Measurements from ENCODE around the gene MBNL1.

MBNL1 gene

GRCh38 chr3:152382312-152383135 lies 113.8 kb downstream of the MBNL1 start:
- H3K18ac ChIP-seq (ENCODE audit: low read length): no peak overlapping the region
- no peak overlapping the region for H2AK5ac ChIP-seq (ENCODE audit: low read length)
- H3K4ac ChIP-seq (ENCODE audit: low read depth, low read length): no peak overlapping the region
- no peak overlapping the region for H2AFZ ChIP-seq (ENCODE audit: insufficient read depth, low read length, poor library complexity)
- WGBS (ENCODE audit: extremely low coverage, insufficient coverage, insufficient read length): no CpG with 5 or more reads among the region's 9 CpGs
- H2BK120ac ChIP-seq (ENCODE audit: insufficient read depth, low read length, poor library complexity): no peak overlapping the region
- H4K12ac ChIP-seq (ENCODE audit: low read depth, low read length): no peak overlapping the region
- H3K27ac ChIP-seq (ENCODE audit: low read depth, low read length): no peak overlapping the region
- no peaks in the 10 kb centered on the region for H3K79me1 ChIP-seq (ENCODE audit: low read length)
- H3K9ac ChIP-seq (ENCODE audit: low read length): no peak overlapping the region
- no peaks in the 10 kb centered on the region for H3K79me2 ChIP-seq (ENCODE audit: control insufficient read depth, insufficient read depth, low read length, poor library complexity)
- H3K4me2 ChIP-seq (ENCODE audit: low read length): no peak overlapping the region
- H2BK12ac ChIP-seq (ENCODE audit: low read length): no peak overlapping the region
- H3K4me1 ChIP-seq (ENCODE audit: control insufficient read depth in 1 of 2, insufficient read depth in 2 of 2, low read length in 2 of 2): no peaks in the 10 kb centered on the region
- no peak overlapping the region for H3K14ac ChIP-seq (ENCODE audit: low read length)
- H3K23ac ChIP-seq (ENCODE audit: low read length): no peak overlapping the region
- H3K9me3 ChIP-seq (ENCODE audit: insufficient read depth, low read depth, low read length): no peaks in the 10 kb centered on the region
- H4K8ac ChIP-seq (ENCODE audit: low read depth, low read length): no peak overlapping the region
- no peaks in the 10 kb centered on the region for H3K27me3 ChIP-seq (ENCODE audit: insufficient read depth, low read length)
- DNase-seq: peak in 1 of 2 donors; percentile 10
- H4K91ac ChIP-seq (ENCODE audit: low read depth, low read length): no peak overlapping the region
- no peak overlapping the region for H3K4me3 ChIP-seq (ENCODE audit: low read depth, low read length)
- H3K36me3 ChIP-seq (ENCODE audit: control insufficient read depth in 1 of 2, insufficient read depth in 2 of 2, low read length in 2 of 2): no peaks in the 10 kb centered on the region
- no peak overlapping the region for H2BK5ac ChIP-seq (ENCODE audit: low read depth, low read length, poor library complexity)

- H3K27ac ChIP-seq (ENCODE audit: low read depth, low read length): no peak overlapping the region
- H3K18ac ChIP-seq (ENCODE audit: low read length): no peak overlapping the region
- no peak overlapping the region for H2BK12ac ChIP-seq (ENCODE audit: low read length)
- H3K4me1 ChIP-seq (ENCODE audit: control insufficient read depth in 1 of 2, insufficient read depth in 2 of 2, low read length in 2 of 2): no peaks in the 10 kb centered on the region
- no peaks in the 10 kb centered on the region for H3K27me3 ChIP-seq (ENCODE audit: insufficient read depth, low read length)
- H2BK120ac ChIP-seq (ENCODE audit: insufficient read depth, low read length, poor library complexity): no peak overlapping the region
- no peaks in the 10 kb centered on the region for H3K36me3 ChIP-seq (ENCODE audit: control insufficient read depth in 1 of 2, insufficient read depth in 2 of 2, low read length in 2 of 2)
- no peak overlapping the region for H3K23ac ChIP-seq (ENCODE audit: low read length)
- no peak overlapping the region for H2AFZ ChIP-seq (ENCODE audit: insufficient read depth, low read length, poor library complexity)
- no peaks in the 10 kb centered on the region for H3K79me2 ChIP-seq (ENCODE audit: control insufficient read depth, insufficient read depth, low read length, poor library complexity)
- H3K79me1 ChIP-seq (ENCODE audit: low read length): no peaks in the 10 kb centered on the region
- H3K14ac ChIP-seq (ENCODE audit: low read length): no peak overlapping the region
- no peaks in the 10 kb centered on the region for H3K9me3 ChIP-seq (ENCODE audit: insufficient read depth, low read depth, low read length)
- H2BK5ac ChIP-seq (ENCODE audit: low read depth, low read length, poor library complexity): no peak overlapping the region
- no peak overlapping the region for H3K4me2 ChIP-seq (ENCODE audit: low read length)
- no peak overlapping the region for H3K9ac ChIP-seq (ENCODE audit: low read length)
- no peak overlapping the region for H4K91ac ChIP-seq (ENCODE audit: low read depth, low read length)
- H2AK5ac ChIP-seq (ENCODE audit: low read length): no peak overlapping the region
- no peak overlapping the region for H4K8ac ChIP-seq (ENCODE audit: low read depth, low read length)
- WGBS (ENCODE audit: extremely low coverage, insufficient coverage, insufficient read length): no CpG with 5 or more reads among the region's 1 CpG
- no peak for DNase-seq
- H3K4me3 ChIP-seq (ENCODE audit: low read depth, low read length): no peak overlapping the region
- H4K12ac ChIP-seq (ENCODE audit: low read depth, low read length): no peak overlapping the region
- no peak overlapping the region for H3K4ac ChIP-seq (ENCODE audit: low read depth, low read length)
Measured at GRCh38 chr3:152383136-152383606, 114.4 kb downstream of the MBNL1 start.

- H3K9me3 ChIP-seq (ENCODE audit: insufficient read depth, low read depth, low read length): no peaks in the 10 kb centered on the region
- no peak overlapping the region for H3K14ac ChIP-seq (ENCODE audit: low read length)
- peak in 1 of 2 donors; percentile 26 for DNase-seq
- no peak overlapping the region for H2BK5ac ChIP-seq (ENCODE audit: low read depth, low read length, poor library complexity)
- H4K12ac ChIP-seq (ENCODE audit: low read depth, low read length): no peak overlapping the region
- H2BK12ac ChIP-seq (ENCODE audit: low read length): no peak overlapping the region
- no peaks in the 10 kb centered on the region for H3K27me3 ChIP-seq (ENCODE audit: insufficient read depth, low read length)
- no peaks in the 10 kb centered on the region for H3K79me1 ChIP-seq (ENCODE audit: low read length)
- H3K4me2 ChIP-seq (ENCODE audit: low read length): no peak overlapping the region
- H3K4ac ChIP-seq (ENCODE audit: low read depth, low read length): no peak overlapping the region
- H3K36me3 ChIP-seq (ENCODE audit: control insufficient read depth in 1 of 2, insufficient read depth in 2 of 2, low read length in 2 of 2): no peaks in the 10 kb centered on the region
- no peak overlapping the region for H3K27ac ChIP-seq (ENCODE audit: low read depth, low read length)
- H4K91ac ChIP-seq (ENCODE audit: low read depth, low read length): no peak overlapping the region
- no peak overlapping the region for H2AFZ ChIP-seq (ENCODE audit: insufficient read depth, low read length, poor library complexity)
- no peak overlapping the region for H3K4me3 ChIP-seq (ENCODE audit: low read depth, low read length)
- no peak overlapping the region for H2BK120ac ChIP-seq (ENCODE audit: insufficient read depth, low read length, poor library complexity)
- H3K18ac ChIP-seq (ENCODE audit: low read length): no peak overlapping the region
- no peak overlapping the region for H2AK5ac ChIP-seq (ENCODE audit: low read length)
- H3K23ac ChIP-seq (ENCODE audit: low read length): no peak overlapping the region
- no peak overlapping the region for H3K9ac ChIP-seq (ENCODE audit: low read length)
- H3K4me1 ChIP-seq (ENCODE audit: control insufficient read depth in 1 of 2, insufficient read depth in 2 of 2, low read length in 2 of 2): no peaks in the 10 kb centered on the region
- no peaks in the 10 kb centered on the region for H3K79me2 ChIP-seq (ENCODE audit: control insufficient read depth, insufficient read depth, low read length, poor library complexity)
- H4K8ac ChIP-seq (ENCODE audit: low read depth, low read length): no peak overlapping the region
Measured at GRCh38 chr3:152384412-152384811, 115.7 kb downstream of the MBNL1 start.

- H2BK5ac ChIP-seq (ENCODE audit: low read depth, low read length, poor library complexity): no peak overlapping the region
- H3K14ac ChIP-seq (ENCODE audit: low read length): no peak overlapping the region
- H3K79me2 ChIP-seq (ENCODE audit: control insufficient read depth, insufficient read depth, low read length, poor library complexity): no peaks in the 10 kb centered on the region
- H3K27ac ChIP-seq (ENCODE audit: low read depth, low read length): no peak overlapping the region
- no peaks in the 10 kb centered on the region for H3K79me1 ChIP-seq (ENCODE audit: low read length)
- no peaks in the 10 kb centered on the region for H3K4me1 ChIP-seq (ENCODE audit: control insufficient read depth in 1 of 2, insufficient read depth in 2 of 2, low read length in 2 of 2)
- no CpG with 5 or more reads among the region's 1 CpG for WGBS (ENCODE audit: extremely low coverage, insufficient coverage, insufficient read length)
- no peak overlapping the region for H2BK120ac ChIP-seq (ENCODE audit: insufficient read depth, low read length, poor library complexity)
- H3K27me3 ChIP-seq (ENCODE audit: insufficient read depth, low read length): no peaks in the 10 kb centered on the region
- no peak overlapping the region for H4K12ac ChIP-seq (ENCODE audit: low read depth, low read length)
- H3K9ac ChIP-seq (ENCODE audit: low read length): no peak overlapping the region
- peak in 1 of 2 donors; percentile 53 for DNase-seq
- H3K4ac ChIP-seq (ENCODE audit: low read depth, low read length): no peak overlapping the region
- H2AK5ac ChIP-seq (ENCODE audit: low read length): no peak overlapping the region
- no peak overlapping the region for H4K91ac ChIP-seq (ENCODE audit: low read depth, low read length)
- H3K4me3 ChIP-seq (ENCODE audit: low read depth, low read length): no peak overlapping the region
- no peak overlapping the region for H3K18ac ChIP-seq (ENCODE audit: low read length)
- H4K8ac ChIP-seq (ENCODE audit: low read depth, low read length): no peak overlapping the region
- H2BK12ac ChIP-seq (ENCODE audit: low read length): no peak overlapping the region
- H3K9me3 ChIP-seq (ENCODE audit: insufficient read depth, low read depth, low read length): no peaks in the 10 kb centered on the region
- H2AFZ ChIP-seq (ENCODE audit: insufficient read depth, low read length, poor library complexity): no peak overlapping the region
- no peaks in the 10 kb centered on the region for H3K36me3 ChIP-seq (ENCODE audit: control insufficient read depth in 1 of 2, insufficient read depth in 2 of 2, low read length in 2 of 2)
- H3K23ac ChIP-seq (ENCODE audit: low read length): no peak overlapping the region
- no peak overlapping the region for H3K4me2 ChIP-seq (ENCODE audit: low read length)
Measured at GRCh38 chr3:152385761-152386160, 117.0 kb downstream of the MBNL1 start.

Measured in trophoblast cell (in vitro differentiated cells and primary cell).